ENCODE measurements around the gene BCAS3. TPM values are rescaled to one million over a fixed set of nuclear protein-coding genes. Genes with fewer than 3 reads are reported as not detected.
A peak's percentile ranks its signal among the peaks of the same experiment; 100 is the strongest.
"Not testable (repeated sequence)": the region's sequence is repeated elsewhere in the genome, so short reads cannot be mapped to it uniquely, and the experiment has no call there.

The BCAS3 gene
- total RNA-seq, 1 experiment from 2014 or later, result 26.3 TPM

DNA sequence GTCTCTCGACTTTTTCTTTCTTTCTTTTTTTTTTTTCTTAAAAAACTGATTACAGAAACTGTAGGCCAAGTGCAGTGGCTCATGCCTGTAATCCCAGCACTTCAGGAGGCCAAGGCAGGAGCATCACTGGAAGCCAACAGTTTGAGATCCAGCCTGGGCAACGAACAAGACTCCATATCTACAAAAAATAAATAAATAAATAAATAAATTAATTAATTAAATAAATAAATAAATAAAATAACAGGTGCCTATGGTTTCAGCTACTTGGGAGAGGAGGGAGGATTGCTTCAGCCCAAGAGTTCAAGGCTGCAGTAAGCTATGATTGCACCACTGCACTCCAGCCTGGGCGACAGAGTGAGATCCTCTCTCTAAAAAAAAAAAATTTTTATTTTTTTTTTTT is 679.4 kb downstream of the BCAS3 start:
- H3K27ac ChIP-seq (ENCODE audit: low read depth, low read length); H3K4me1 ChIP-seq (ENCODE audit: control insufficient read depth in 1 of 2, insufficient read depth in 2 of 2, low read length in 2 of 2); H3K9me2 ChIP-seq (ENCODE audit: insufficient read depth); H3K9me3 ChIP-seq (ENCODE audit: control insufficient read depth in 1 of 2, insufficient read depth in 1 of 2, low read depth in 1 of 2, low read length in 2 of 2); H2AFZ ChIP-seq (ENCODE audit: low read depth, low read length, poor library complexity, severe bottlenecking); DNase-seq (ENCODE audit: low read depth, low spot score); H3K4me3 ChIP-seq (replicated peaks in 1 of 2; ENCODE audit: low read depth in 1 of 2, low read length in 2 of 2); H3K79me2 ChIP-seq (ENCODE audit: insufficient read depth, low read length); ATAC-seq; RAD21 ChIA-PET (ENCODE audit: low non-redundant PET in 1 of 2, low total read pairs in 2 of 2, uncharacterized antibody in 2 of 2, unreplicated experiment in 2 of 2); BruUV-seq (replicated peaks); H3K36me3 ChIP-seq (ENCODE audit: control insufficient read depth in 1 of 2, insufficient read depth in 2 of 2, low read length in 2 of 2); H3K27me3 ChIP-seq (ENCODE audit: insufficient read depth, low read length); POLR2A ChIA-PET; H3K9ac ChIP-seq (ENCODE audit: low read length); intact Hi-C loops (cut with micrococcal nuclease); H4K20me1 ChIP-seq (ENCODE audit: insufficient read depth): not testable (repeated sequence)
- CTCF ChIA-PET, result interaction anchor here (1.9 kb wide), 1 partner anchor 37 kb away, joined by 4 read pairs; no protein-coding TSS in a partner anchor
- H3K4me2 ChIP-seq (ENCODE audit: low read length), result peak overlapping the region; percentile 43

DNA sequence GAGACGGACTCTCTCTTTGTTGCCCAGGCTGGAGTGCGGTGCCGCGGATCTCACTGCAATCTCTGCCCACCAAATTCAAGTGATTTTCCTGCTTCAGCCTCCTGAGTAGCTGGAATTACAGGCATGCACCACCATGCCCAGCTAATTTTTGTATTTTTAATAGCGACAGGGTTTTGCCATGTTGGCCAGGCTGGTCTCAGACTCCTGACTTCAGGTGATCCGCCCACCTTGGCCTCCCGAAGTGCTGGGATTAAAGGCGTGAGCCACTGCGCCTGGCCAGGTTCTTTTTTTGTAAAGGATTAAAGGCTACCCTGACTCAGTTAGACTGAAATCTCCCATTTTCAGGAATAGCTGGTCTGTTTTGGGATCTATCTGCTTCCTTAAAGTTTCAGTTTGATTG is 681.9 kb downstream of the BCAS3 start:
- POLR2A ChIA-PET; ATAC-seq; H3K9ac ChIP-seq (ENCODE audit: low read length); H3K4me1 ChIP-seq (ENCODE audit: control insufficient read depth in 1 of 2, insufficient read depth in 2 of 2, low read length in 2 of 2); H3K79me2 ChIP-seq (ENCODE audit: insufficient read depth, low read length); RAD21 ChIA-PET (ENCODE audit: low non-redundant PET in 1 of 2, low total read pairs in 2 of 2, uncharacterized antibody in 2 of 2, unreplicated experiment in 2 of 2); H3K4me3 ChIP-seq (replicated peaks in 1 of 2; ENCODE audit: low read depth in 1 of 2, low read length in 2 of 2); H3K9me2 ChIP-seq (ENCODE audit: insufficient read depth); H4K20me1 ChIP-seq (ENCODE audit: insufficient read depth); H3K9me3 ChIP-seq (ENCODE audit: control insufficient read depth in 1 of 2, insufficient read depth in 1 of 2, low read depth in 1 of 2, low read length in 2 of 2); intact Hi-C loops (cut with micrococcal nuclease); H2AFZ ChIP-seq (ENCODE audit: low read depth, low read length, poor library complexity, severe bottlenecking); DNase-seq (ENCODE audit: low read depth, low spot score); H3K27ac ChIP-seq (ENCODE audit: low read depth, low read length); BruUV-seq (replicated peaks); H3K4me2 ChIP-seq (ENCODE audit: low read length); H3K36me3 ChIP-seq (ENCODE audit: control insufficient read depth in 1 of 2, insufficient read depth in 2 of 2, low read length in 2 of 2): not testable (repeated sequence)
- CTCF ChIA-PET, result interaction anchor here (1.5 to 2.5 kb wide), 3 partner anchors 34 to 639 kb away, joined by 4 to 9 read pairs (median 6); no protein-coding TSS in a partner anchor
- peaks cover 15% of the 10 kb centered on the region; the same call in 1 of the 2 replicates for H3K27me3 ChIP-seq (ENCODE audit: insufficient read depth, low read length)

DNA sequence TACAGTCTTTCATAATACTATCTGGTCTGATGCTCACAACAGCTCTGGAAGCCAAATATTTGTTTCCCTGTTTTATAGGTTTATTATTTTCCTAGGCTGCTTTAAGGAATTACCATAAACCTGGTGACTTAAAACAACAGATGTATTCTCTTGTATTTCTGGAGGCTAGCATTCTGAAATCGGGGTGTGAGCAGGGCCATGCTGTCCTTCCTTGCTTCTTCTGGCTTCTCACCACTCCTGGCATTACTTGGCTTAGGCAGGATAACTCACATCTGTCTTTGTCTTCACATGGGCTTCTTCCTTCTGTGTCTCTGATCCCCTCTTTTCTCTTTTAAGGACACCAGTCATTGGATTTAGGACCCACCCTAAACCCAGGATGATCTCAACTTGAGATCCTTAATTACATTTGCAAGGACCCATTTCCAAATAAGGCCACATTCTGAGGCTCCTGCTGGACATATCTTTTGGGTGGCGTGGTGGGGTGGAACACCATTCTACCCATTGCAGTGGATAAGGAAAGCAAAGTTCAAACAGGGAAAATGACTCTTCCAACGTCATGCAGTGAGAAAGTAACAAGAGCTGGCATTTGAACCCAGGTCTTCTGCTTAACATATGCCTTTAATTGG is 682.8 kb downstream of the BCAS3 start:
- no peak overlapping the region for H3K27ac ChIP-seq (ENCODE audit: low read depth, low read length)
- H3K4me1 ChIP-seq (ENCODE audit: control insufficient read depth in 1 of 2, insufficient read depth in 2 of 2, low read length in 2 of 2), result peaks cover 6 to 9% of the 10 kb centered on the region in 2 experiments
- H3K4me3 ChIP-seq (replicated peaks in 1 of 2; ENCODE audit: low read depth in 1 of 2, low read length in 2 of 2), result no peak overlapping the region
- no peaks in the 10 kb centered on the region for H3K36me3 ChIP-seq (ENCODE audit: control insufficient read depth in 1 of 2, insufficient read depth in 2 of 2, low read length in 2 of 2)
- intact Hi-C loops (cut with micrococcal nuclease), result no loop called here
- peaks cover 15% of the 10 kb centered on the region; the same call in 1 of the 2 replicates for H3K27me3 ChIP-seq (ENCODE audit: insufficient read depth, low read length)
- no peak for ATAC-seq
- no peaks in the 10 kb centered on the region for H4K20me1 ChIP-seq (ENCODE audit: insufficient read depth)
- POLR2A ChIA-PET, result no interaction called here
- CTCF ChIA-PET, result interaction anchor here (2.5 kb wide), 1 partner anchor 389 kb away, joined by 6 read pairs; no protein-coding TSS in a partner anchor
- no TSS peak for BruUV-seq (replicated peaks)
- no peaks in the 10 kb centered on the region for H3K79me2 ChIP-seq (ENCODE audit: insufficient read depth, low read length)
- DNase-seq (ENCODE audit: low read depth, low spot score), result no peak
- RAD21 ChIA-PET (ENCODE audit: low non-redundant PET in 1 of 2, low total read pairs in 2 of 2, uncharacterized antibody in 2 of 2, unreplicated experiment in 2 of 2), result no interaction called here
- no peak overlapping the region for H2AFZ ChIP-seq (ENCODE audit: low read depth, low read length, poor library complexity, severe bottlenecking)
- TF ChIP-seq SRF (IDR thresholded peaks at IDR 0.05; ENCODE audit: low read depth), result no peak
- no peak for TF ChIP-seq REST (IDR thresholded peaks at IDR 0.05; ENCODE audit: low read depth)
- no peak for TF ChIP-seq ELF1 (IDR thresholded peaks at IDR 0.05; ENCODE audit: borderline replicate concordance, low read depth)
- no peak for TF ChIP-seq POLR2A (IDR thresholded peaks at IDR 0.05; ENCODE audit: borderline replicate concordance, extremely low read depth, insufficient read depth, insufficient read length)
- no peak for TF ChIP-seq MAX (IDR thresholded peaks at IDR 0.05)
- no peak for TF ChIP-seq EZH2 (IDR thresholded peaks at IDR 0.05)
- TF ChIP-seq ZNF274 (IDR thresholded peaks at IDR 0.05; ENCODE audit: low read depth, low read length), result no peak
- TF ChIP-seq CEBPB (IDR thresholded peaks at IDR 0.05; ENCODE audit: low read depth), result no peak
- TF ChIP-seq TCF7L2 (IDR thresholded peaks at IDR 0.05; ENCODE audit: borderline replicate concordance, extremely low read depth, insufficient read depth, insufficient read length), result no peak
- H3K4me2 ChIP-seq (ENCODE audit: low read length), result no peak overlapping the region
- H3K9me2 ChIP-seq (ENCODE audit: insufficient read depth), result no peaks in the 10 kb centered on the region
- H3K9me3 ChIP-seq (ENCODE audit: control insufficient read depth in 1 of 2, insufficient read depth in 1 of 2, low read depth in 1 of 2, low read length in 2 of 2), result no peaks in the 10 kb centered on the region
- no peak overlapping the region for H3K9ac ChIP-seq (ENCODE audit: low read length)

Measured in HCT116 (cell line).